Activated T-cell treated with anti-CD3 and anti-CD28 coated beads, Interleukin-2, amount 50 U/mL, for 4 hours (primary cell): ENCODE data around the gene ACOT7. TPM values are rescaled to one million over a fixed set of nuclear protein-coding genes. Genes with fewer than 3 reads are reported as not detected.
"Not testable (repeated sequence)": the region's sequence is repeated elsewhere in the genome, so short reads cannot be mapped to it uniquely, and the experiment has no call there.

Experiments used
- ATAC-seq, 2 donors: fragments of 200-7000 bp; cut with Tn5 transposase; one replicate each; pipeline ENCODE4 v1.10.0; 2021
- DNase-seq: peaks from one replicate; pipeline ENCODE4 v3.0.0-alpha.2; 2020
- H3K27me3 Mint-ChIP-seq: one replicate; pipeline ENCODE4 v1.8.0; 2021; ENCODE audit warnings: low read depth, mixed read lengths
- H3K36me3 Mint-ChIP-seq: one replicate; pipeline ENCODE4 v1.8.0; 2022; ENCODE audit warnings: mixed read lengths; ENCODE audit not compliant: insufficient read depth
- H3K4me1 Mint-ChIP-seq: one replicate; pipeline ENCODE4 v1.8.0; 2021; ENCODE audit warnings: low read depth, mixed read lengths
- H3K4me3 Mint-ChIP-seq: one replicate; pipeline ENCODE4 v1.8.0; 2021; ENCODE audit warnings: mild to moderate bottlenecking, moderate library complexity, mixed read lengths
- H3K9me3 Mint-ChIP-seq: one replicate; pipeline ENCODE4 v1.8.0; 2021; ENCODE audit warnings: mixed read lengths
- total RNA-seq, 3 donors: library from RNA; stranded (reverse); gene quantifications; one replicate each; pipeline ENCODE4 v1.2.1, GENCODE V29; 2021

ACOT7 gene
- total RNA-seq, 3 donors from 2014 or later = 92.8 to 112 (median 101) TPM

DNA sequence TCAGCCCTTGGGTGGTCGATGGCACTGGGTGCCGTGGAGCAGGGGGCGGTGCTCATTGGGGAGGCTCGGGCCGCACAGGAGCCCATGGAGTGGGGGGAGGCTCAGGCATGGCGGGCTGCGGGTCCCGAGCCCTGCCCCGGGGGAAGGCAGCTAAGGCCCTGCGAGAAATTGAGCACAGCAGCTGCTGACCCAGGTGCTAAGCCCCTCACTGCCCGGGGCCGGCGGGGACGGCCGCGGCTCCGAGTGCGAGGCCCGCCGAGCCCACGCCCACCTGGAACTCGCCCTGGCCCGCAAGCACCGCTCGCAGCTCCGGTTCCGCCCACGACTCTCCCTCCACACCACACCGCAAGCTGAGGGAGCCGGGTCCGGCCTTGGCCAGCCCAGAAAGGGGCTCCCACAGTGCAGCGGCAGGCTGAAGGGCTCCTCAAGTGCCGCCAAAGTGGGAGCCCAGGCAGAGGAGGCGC lies 2.2 kb upstream of the ACOT7 start:
- peaks cover 20% of the 10 kb centered on the region for H3K4me1 Mint-ChIP-seq
- not testable (repeated sequence) for ATAC-seq, H3K27me3 Mint-ChIP-seq, H3K36me3 Mint-ChIP-seq, H3K9me3 Mint-ChIP-seq, DNase-seq, H3K4me3 Mint-ChIP-seq

- peaks cover 20% of the 10 kb centered on the region for H3K4me1 Mint-ChIP-seq
- H3K4me3 Mint-ChIP-seq = peak overlapping the region; percentile 43
- not testable (repeated sequence) for DNase-seq, ATAC-seq, H3K36me3 Mint-ChIP-seq, H3K27me3 Mint-ChIP-seq, H3K9me3 Mint-ChIP-seq
Measured at GRCh38 chr1:6395130-6395529, 1.6 kb upstream of the ACOT7 start.

GRCh38 chr1:6392809-6393399 lies 663 bp downstream of the ACOT7 start:
- peak in 1 of 2 donors; percentile 20 for ATAC-seq
- Mint-ChIP-seq H3K9me3 (no peaks in the 10 kb centered on the region), H3K4me3 (peak overlapping the region; percentile 88), H3K36me3 (no peaks in the 10 kb centered on the region), H3K4me1 (peaks cover 20% of the 10 kb centered on the region), H3K27me3 (no peaks in the 10 kb centered on the region)
- no peak for DNase-seq

- Mint-ChIP-seq H3K36me3 (no peaks in the 10 kb centered on the region), H3K9me3 (no peaks in the 10 kb centered on the region), H3K27me3 (no peaks in the 10 kb centered on the region), H3K4me3 (peak overlapping the region; percentile 81), H3K4me1 (peaks cover 20% of the 10 kb centered on the region)
- ATAC-seq (no peak), DNase-seq (no peak)
Measured at GRCh38 chr1:6391951-6392808, 1.4 kb downstream of the ACOT7 start.

- Mint-ChIP-seq H3K4me3 (no peak overlapping the region), H3K27me3 (no peaks in the 10 kb centered on the region), H3K9me3 (no peaks in the 10 kb centered on the region), H3K4me1 (peaks cover 16% of the 10 kb centered on the region), H3K36me3 (no peaks in the 10 kb centered on the region)
- no peak for DNase-seq
- no peak for ATAC-seq
Measured at GRCh38 chr1:6389971-6390370, 3.6 kb downstream of the ACOT7 start.

DNA sequence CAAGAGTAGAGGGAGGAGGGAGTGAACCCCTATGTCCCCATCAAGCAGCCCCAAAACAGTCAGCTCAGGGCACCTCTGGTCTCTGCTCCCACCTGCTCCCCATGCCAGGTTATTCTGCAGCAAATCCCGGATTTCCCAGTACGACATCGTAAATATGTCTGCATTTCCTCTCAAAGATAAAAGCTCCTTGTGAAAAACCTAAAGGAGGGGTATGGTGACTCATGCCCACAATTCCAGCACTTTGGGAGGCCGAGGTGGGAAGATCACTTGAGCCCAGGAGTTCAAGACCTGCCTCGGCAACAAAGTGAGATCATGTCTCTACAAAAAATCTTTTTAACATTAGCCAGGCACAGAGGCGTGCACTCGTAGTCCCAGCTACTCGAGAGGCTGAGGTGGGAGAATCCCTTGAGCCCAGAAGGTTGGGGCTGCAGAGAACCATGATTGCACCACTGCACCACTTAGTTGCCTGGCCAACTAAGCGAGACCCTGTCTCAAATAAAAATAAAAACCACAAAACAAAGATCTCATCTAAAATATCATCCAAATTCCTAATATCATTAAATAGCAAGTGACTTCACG lies 7.1 kb downstream of the ACOT7 start:
- no peaks in the 10 kb centered on the region for H3K27me3 Mint-ChIP-seq
- no peak overlapping the region for H3K4me3 Mint-ChIP-seq
- no peaks in the 10 kb centered on the region for H3K9me3 Mint-ChIP-seq
- ATAC-seq (no peak), DNase-seq (no peak)
- H3K4me1 Mint-ChIP-seq = peaks cover 3% of the 10 kb centered on the region
- no peaks in the 10 kb centered on the region for H3K36me3 Mint-ChIP-seq

- Mint-ChIP-seq H3K9me3 (no peaks in the 10 kb centered on the region), H3K4me3 (no peak overlapping the region), H3K4me1 (peaks cover 3% of the 10 kb centered on the region), H3K27me3 (no peaks in the 10 kb centered on the region), H3K36me3 (no peaks in the 10 kb centered on the region)
- ATAC-seq (no peak), DNase-seq (no peak)
Measured at GRCh38 chr1:6385488-6386191, 7.9 kb downstream of the ACOT7 start.

DNA sequence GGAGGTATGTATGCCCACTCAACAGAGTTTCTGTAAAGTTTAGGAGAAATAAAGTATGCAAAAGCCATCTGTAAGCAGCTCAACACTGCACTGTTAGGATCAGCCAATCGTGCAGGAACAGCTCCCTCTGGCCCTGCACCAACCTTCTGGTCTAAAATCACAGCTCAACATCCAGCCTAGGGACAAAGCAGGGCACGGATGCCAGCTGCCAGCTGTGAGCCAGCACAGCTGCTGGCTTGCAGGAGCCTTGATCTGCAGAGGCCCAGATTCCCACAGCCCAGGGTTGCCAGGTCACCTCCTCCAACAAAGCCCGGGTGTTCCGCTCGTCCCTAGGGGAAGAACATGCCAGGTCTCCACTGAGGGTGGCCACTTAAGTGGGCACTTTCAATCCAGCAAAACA lies 8.6 kb downstream of the ACOT7 start:
- no peak for DNase-seq
- no peaks in the 10 kb centered on the region for H3K9me3 Mint-ChIP-seq
- ATAC-seq = no peak
- H3K4me3 Mint-ChIP-seq = no peak overlapping the region
- H3K36me3 Mint-ChIP-seq = no peaks in the 10 kb centered on the region
- no peaks in the 10 kb centered on the region for H3K27me3 Mint-ChIP-seq
- H3K4me1 Mint-ChIP-seq = peaks cover 3% of the 10 kb centered on the region

DNA sequence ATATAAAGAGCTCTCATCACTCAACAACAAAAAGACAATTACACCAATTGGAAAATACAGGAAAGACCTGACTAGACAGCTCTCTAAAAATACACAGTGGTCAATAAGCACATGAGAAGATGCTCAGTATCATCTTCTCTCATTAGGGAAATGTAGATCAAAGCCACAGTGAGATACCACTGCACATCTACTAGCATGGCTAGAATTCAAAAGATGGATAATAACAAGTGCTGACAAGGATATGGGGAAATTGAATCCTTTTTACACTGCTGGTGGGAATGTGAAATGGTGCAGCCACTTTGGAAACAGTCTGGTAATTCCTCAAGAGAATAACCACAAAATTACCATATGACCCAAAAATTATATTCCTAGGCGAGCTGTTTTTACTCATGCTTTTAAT lies 9.4 kb downstream of the ACOT7 start:
- no peaks in the 10 kb centered on the region for H3K9me3 Mint-ChIP-seq
- H3K27me3 Mint-ChIP-seq = no peaks in the 10 kb centered on the region
- H3K4me3 Mint-ChIP-seq = no peak overlapping the region
- no peak for DNase-seq
- H3K36me3 Mint-ChIP-seq = no peaks in the 10 kb centered on the region
- no peak for ATAC-seq
- peaks cover 3% of the 10 kb centered on the region for H3K4me1 Mint-ChIP-seq

DNA sequence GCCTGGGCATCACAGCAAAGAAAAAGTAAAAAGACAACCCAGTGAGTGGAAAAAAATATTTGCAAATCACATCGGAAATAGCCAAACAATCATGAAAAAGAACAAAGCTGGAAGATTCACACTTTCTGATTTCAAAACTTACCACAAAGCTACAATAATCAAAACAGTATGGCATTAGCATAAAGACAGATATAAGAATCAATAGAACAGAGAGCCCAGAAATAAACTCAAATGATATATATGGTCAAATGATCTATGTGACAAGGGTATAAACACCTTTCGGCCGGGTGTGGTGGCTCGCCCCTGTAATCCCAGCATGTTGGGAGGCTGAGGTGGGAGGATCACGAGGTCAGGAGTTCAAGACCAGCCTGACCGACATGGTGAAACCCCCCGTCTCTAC lies 13.5 kb downstream of the ACOT7 start:
- Mint-ChIP-seq H3K4me1 (peaks cover 3% of the 10 kb centered on the region), H3K4me3 (no peak overlapping the region), H3K9me3 (no peaks in the 10 kb centered on the region), H3K36me3 (no peaks in the 10 kb centered on the region), H3K27me3 (no peaks in the 10 kb centered on the region)
- no peak for DNase-seq
- ATAC-seq = no peak

DNA sequence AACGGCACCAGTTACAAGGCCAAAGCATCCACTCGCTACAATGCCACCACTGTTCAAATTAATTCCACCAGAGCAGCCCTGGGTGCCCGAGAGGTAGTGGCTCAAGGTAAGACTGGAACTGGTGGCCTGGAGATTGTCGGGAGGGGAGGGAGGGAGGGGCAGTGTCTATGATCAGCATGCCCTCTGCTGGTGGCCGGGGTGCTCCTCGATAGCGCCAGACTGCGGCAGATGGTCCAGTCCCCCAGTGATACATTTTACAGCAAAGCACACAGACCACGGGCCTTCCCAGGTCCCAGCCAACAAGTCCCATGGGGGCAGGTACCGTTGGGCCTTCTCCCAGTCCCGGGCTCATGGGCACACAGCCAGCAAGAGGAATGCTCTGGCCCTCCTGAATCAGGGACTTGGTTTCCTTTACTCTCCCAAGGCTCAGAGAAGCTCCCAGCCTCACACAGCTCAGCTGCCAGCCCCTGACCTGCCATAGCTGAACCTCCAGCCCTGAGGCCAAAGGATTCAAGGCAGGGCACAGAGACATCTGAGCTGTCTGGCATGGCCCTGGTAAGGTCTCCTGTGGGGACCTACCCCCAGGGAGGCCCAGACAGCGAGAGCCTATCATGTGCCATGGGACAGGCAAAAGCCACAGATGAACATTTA lies 15.3 kb downstream of the ACOT7 start:
- no peak overlapping the region for H3K4me3 Mint-ChIP-seq
- no peaks in the 10 kb centered on the region for H3K27me3 Mint-ChIP-seq
- DNase-seq (no peak), ATAC-seq (no peak)
- H3K9me3 Mint-ChIP-seq = no peaks in the 10 kb centered on the region
- H3K36me3 Mint-ChIP-seq = no peaks in the 10 kb centered on the region
- no peaks in the 10 kb centered on the region for H3K4me1 Mint-ChIP-seq

DNA sequence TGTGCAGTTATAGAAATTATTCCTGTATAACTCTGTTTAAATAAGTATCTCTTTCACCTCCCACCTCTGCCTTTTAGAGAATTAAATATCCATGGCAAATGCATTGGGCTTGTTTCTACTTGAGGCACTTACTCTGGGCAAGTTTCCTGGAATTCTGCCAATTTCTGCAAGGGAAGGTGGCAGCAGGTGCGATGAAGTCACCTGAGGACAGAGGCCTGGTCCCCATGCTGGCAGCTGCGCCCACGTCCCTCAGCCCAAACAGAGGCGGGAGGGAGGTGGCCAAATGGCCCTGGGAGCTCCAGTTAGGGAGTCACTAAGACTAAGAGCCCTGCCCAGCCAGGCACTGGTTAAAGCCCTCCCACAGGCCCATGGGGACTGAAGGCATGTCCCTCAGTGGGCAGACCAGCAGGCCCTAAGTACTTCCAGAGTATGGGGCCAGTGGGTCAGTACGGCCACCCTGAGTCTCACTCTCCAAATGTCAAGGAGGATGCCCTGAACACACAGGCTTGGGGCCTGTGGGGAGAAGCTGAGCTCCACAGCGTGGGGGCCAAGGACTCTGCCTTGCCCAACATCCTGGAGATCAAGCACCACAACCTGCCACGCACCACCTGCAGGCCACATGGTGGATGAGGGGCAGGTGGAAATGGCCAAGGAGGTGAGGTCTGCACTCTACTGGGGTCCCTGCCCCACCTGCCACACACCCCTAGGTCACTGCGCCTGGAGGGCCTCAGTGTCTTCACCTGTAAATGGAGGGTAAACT lies 19.4 kb downstream of the ACOT7 start:
- Mint-ChIP-seq H3K27me3 (no peaks in the 10 kb centered on the region), H3K4me1 (no peaks in the 10 kb centered on the region), H3K4me3 (no peak overlapping the region), H3K9me3 (no peaks in the 10 kb centered on the region), H3K36me3 (no peaks in the 10 kb centered on the region)
- ATAC-seq (no peak), DNase-seq (no peak)

DNA sequence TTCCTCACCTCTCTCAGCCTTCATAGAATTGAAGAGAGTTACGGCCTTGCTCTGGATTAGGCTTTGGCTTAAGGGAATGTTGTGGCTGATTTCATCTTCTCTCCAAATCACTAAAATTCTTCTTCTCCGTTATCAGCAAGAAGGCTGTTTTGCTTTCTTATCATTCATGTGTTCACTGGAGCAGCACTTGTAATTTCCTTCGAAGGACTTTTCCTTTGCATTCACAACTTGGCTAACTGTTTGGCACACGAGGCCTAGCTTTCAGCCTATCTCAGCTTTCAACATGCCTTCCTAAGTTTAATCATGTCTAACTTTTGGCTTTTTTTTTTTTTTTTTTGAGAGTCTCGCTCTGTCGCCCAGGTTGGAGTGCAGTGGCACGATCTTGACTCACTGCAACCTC lies 21.3 kb downstream of the ACOT7 start:
- not testable (repeated sequence) for ATAC-seq, H3K4me3 Mint-ChIP-seq, H3K4me1 Mint-ChIP-seq, H3K9me3 Mint-ChIP-seq, H3K27me3 Mint-ChIP-seq, DNase-seq, H3K36me3 Mint-ChIP-seq
